Measurements from ENCODE around the gene SEPTIN10.

The SEPTIN10 gene

GRCh38 chr2:109531221-109531620, 82.5 kb downstream of the SEPTIN10 start:
- Histone ChIP-seq H2AFZ (no peak overlapping the region), H3K4me2 (ENCODE audit: low read length) (no peak overlapping the region), H3K9ac (no peak overlapping the region), H3K27ac (no peak overlapping the region), H3K9me3 (ENCODE audit: control insufficient read depth, low read length) (no peaks in the 10 kb centered on the region), H3K4me3 (ENCODE audit: low read depth, low read length) (no peak overlapping the region), H3K4me1 (no peaks in the 10 kb centered on the region), H3K36me3 (ENCODE audit: control insufficient read depth, insufficient read depth, low read length) (no peaks in the 10 kb centered on the region), H3K27me3 (ENCODE audit: control insufficient read depth, insufficient read depth, low read length) (no peaks in the 10 kb centered on the region), H3K79me2 (no peaks in the 10 kb centered on the region)
- no peak for TF ChIP-seq CTCF (IDR thresholded peaks at IDR 0.05)

- no peak overlapping the region for H3K4me3 ChIP-seq (ENCODE audit: low read depth, low read length)
- no peak overlapping the region for H3K27ac ChIP-seq
- H3K36me3 ChIP-seq (ENCODE audit: control insufficient read depth, insufficient read depth, low read length) = no peaks in the 10 kb centered on the region
- H2AFZ ChIP-seq = no peak overlapping the region
- no peak overlapping the region for H3K4me2 ChIP-seq (ENCODE audit: low read length)
- no peaks in the 10 kb centered on the region for H3K9me3 ChIP-seq (ENCODE audit: control insufficient read depth, low read length)
- no peak overlapping the region for H3K9ac ChIP-seq
- no peaks in the 10 kb centered on the region for H3K4me1 ChIP-seq
- TF ChIP-seq CTCF (IDR thresholded peaks at IDR 0.05) = no peak
- H3K27me3 ChIP-seq (ENCODE audit: control insufficient read depth, insufficient read depth, low read length) = no peaks in the 10 kb centered on the region
- H3K79me2 ChIP-seq = no peaks in the 10 kb centered on the region
Observed at GRCh38 chr2:109530712-109531111, 83.1 kb downstream of the SEPTIN10 start.

DNA sequence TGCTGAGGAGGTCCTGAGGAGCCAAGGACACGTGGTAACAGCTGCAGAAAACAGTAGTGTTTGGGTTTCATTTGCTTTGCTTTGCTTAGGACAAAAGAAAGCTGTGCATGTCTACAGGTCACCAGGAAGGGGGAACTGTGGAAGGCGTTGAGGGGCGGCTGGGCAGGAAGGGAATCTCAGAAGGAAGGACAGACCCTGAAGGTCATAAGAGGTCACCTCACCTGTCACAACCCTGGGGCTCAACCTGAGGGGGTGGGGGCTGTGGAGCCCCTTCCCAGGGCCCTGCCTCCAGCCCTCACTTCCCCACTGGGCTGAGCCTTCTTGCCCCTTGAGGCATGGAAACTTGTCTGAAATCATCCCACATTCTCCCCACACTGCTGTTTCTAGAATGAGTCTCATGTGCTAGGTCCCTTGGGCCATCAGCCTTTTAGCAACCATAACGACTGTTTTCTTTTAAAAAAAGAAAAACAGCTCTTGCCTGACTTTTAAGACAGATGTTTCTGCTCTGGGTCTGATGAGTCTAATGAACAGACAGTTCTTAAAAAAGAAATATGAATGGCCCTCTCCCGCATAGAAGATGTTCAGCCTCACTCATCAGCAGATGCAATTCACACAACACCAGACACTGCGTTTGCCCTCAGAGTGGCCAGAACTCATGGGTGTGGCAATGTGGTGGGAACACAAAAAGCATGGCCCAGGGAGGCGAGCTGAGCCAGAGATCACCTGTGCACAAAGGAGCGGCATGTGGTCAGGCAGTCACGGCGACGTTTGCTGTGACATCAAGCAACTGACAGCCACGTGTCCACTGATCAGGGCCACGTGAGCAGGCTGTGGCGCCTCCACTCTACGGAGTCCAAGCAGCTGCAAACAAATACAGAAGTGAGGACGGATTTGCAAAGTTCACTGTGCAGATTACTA, 84.0 kb downstream of the SEPTIN10 start:
- Histone ChIP-seq H3K27ac (no peak overlapping the region), H3K9me3 (ENCODE audit: control insufficient read depth, low read length) (no peaks in the 10 kb centered on the region), H3K27me3 (ENCODE audit: control insufficient read depth, insufficient read depth, low read length) (no peaks in the 10 kb centered on the region), H3K4me2 (ENCODE audit: low read length) (no peak overlapping the region), H3K36me3 (ENCODE audit: control insufficient read depth, insufficient read depth, low read length) (no peaks in the 10 kb centered on the region), H2AFZ (no peak overlapping the region), H3K4me1 (no peaks in the 10 kb centered on the region), H3K4me3 (ENCODE audit: low read depth, low read length) (no peak overlapping the region), H3K9ac (no peak overlapping the region), H3K79me2 (no peaks in the 10 kb centered on the region)
- no peak for TF ChIP-seq CTCF (IDR thresholded peaks at IDR 0.05)

DNA sequence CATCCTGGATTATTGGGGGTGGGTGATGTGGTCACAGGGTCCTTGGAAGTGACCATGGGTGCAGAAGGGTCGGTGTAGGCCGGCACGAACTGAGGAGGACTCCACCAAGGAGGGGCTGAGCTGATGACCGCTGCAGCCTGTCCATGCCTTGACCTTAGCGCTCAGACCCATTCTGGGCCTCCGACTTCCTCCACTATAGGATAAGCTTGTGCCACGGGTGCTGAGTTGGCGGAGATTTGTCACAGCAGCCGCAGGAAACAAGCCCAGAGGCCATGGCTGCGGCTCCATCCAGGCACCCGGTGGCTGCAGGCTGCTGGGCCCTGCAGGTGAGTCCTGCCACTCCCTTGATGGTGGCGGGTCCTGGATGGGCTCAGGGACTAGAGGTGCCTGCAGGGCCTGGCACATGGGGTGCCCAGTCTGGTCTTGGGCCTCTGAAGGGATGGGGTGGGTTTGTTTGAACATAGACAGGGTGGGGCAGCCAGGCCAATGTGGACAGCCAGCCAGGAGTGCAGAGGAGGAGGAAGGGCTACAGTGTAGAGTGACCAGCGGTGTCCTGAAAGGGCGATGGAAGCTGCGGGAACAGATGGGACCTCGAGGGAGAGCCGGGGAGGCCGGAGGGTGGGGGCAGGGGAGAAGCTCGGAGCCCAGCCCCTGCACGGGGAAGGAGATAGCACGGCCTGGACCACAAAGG, 84.8 kb downstream of the SEPTIN10 start:
- Histone ChIP-seq H3K9ac (no peak overlapping the region), H3K27ac (no peak overlapping the region), H3K4me2 (ENCODE audit: low read length) (no peak overlapping the region), H3K4me1 (no peaks in the 10 kb centered on the region), H3K27me3 (ENCODE audit: control insufficient read depth, insufficient read depth, low read length) (no peaks in the 10 kb centered on the region), H2AFZ (no peak overlapping the region), H3K9me3 (ENCODE audit: control insufficient read depth, low read length) (no peaks in the 10 kb centered on the region), H3K79me2 (no peaks in the 10 kb centered on the region), H3K4me3 (ENCODE audit: low read depth, low read length) (no peak overlapping the region), H3K36me3 (ENCODE audit: control insufficient read depth, insufficient read depth, low read length) (no peaks in the 10 kb centered on the region)
- no peak for TF ChIP-seq CTCF (IDR thresholded peaks at IDR 0.05)

All from parathyroid adenoma (tissue), 2 donors.